ENCODE results near the gene CLSTN1. TPM values are rescaled to one million over a fixed set of nuclear protein-coding genes. Genes with fewer than 3 reads are reported as not detected.

CLSTN1 gene
- total and polyA plus RNA-seq, 2 donors (not counting 1 experiment from before 2014, with no cell fraction given): 34.9 to 81.4 TPM

- intact Hi-C loops (cut with micrococcal nuclease): no loop called here
- H3K4me1 Mint-ChIP-seq: peaks cover 56% of the 10 kb centered on the region
- Histone ChIP-seq H3K79me2 (ENCODE audit: control insufficient read depth, insufficient read depth, low read length) (peaks cover 99% of the 10 kb centered on the region), H3K4me1 (ENCODE audit: control insufficient read depth in 2 of 2, insufficient read depth in 2 of 2, low read length in 2 of 2) (peaks cover 38 to 50% of the 10 kb centered on the region in 2 donors), H3K27me3 (replicated peaks in 1 of 4; ENCODE audit: control extremely low read depth in 1 of 4, control insufficient read depth in 3 of 4, insufficient read depth in 4 of 4, low read length in 3 of 4) (no peaks in the 10 kb centered on the region), H4K20me1 (ENCODE audit: control insufficient read depth, insufficient read depth, low read length, poor library complexity, severe bottlenecking) (peaks cover 94% of the 10 kb centered on the region), H3K4me2 (replicated peaks; ENCODE audit: low read depth, low read length, poor library complexity, severe bottlenecking) (peak overlapping the region; percentile 59), H3K9ac (ENCODE audit: low read length) (no peak overlapping the region), H3K4me3 (ENCODE audit: control extremely low read depth in 1 of 5, extremely low read depth in 1 of 5, insufficient read depth in 1 of 5, low read depth in 2 of 5, low read length in 4 of 5) (no peak overlapping the region), H3K36me3 (replicated peaks in 1 of 2; ENCODE audit: control extremely low read depth in 1 of 2, control insufficient read depth in 1 of 2, extremely low read depth in 1 of 2, insufficient read depth in 2 of 2, low read length in 1 of 2) (peaks cover 10 to 39% of the 10 kb centered on the region in 2 experiments), H3K27ac (ENCODE audit: low read length in 2 of 2) (peak overlapping the region in 1 of 2 donors; percentile 7), H2AFZ (ENCODE audit: insufficient read depth, low read depth, low read length, poor library complexity, severe bottlenecking) (no peak overlapping the region), H3K9me3 (ENCODE audit: control extremely low read depth in 1 of 3, control insufficient read depth in 2 of 3, insufficient read depth in 1 of 3, low read length in 2 of 3) (peaks cover 0 to 16% (median 2%) of the 10 kb centered on the region in 3 donors)
- TF ChIP-seq, protein P1, sequence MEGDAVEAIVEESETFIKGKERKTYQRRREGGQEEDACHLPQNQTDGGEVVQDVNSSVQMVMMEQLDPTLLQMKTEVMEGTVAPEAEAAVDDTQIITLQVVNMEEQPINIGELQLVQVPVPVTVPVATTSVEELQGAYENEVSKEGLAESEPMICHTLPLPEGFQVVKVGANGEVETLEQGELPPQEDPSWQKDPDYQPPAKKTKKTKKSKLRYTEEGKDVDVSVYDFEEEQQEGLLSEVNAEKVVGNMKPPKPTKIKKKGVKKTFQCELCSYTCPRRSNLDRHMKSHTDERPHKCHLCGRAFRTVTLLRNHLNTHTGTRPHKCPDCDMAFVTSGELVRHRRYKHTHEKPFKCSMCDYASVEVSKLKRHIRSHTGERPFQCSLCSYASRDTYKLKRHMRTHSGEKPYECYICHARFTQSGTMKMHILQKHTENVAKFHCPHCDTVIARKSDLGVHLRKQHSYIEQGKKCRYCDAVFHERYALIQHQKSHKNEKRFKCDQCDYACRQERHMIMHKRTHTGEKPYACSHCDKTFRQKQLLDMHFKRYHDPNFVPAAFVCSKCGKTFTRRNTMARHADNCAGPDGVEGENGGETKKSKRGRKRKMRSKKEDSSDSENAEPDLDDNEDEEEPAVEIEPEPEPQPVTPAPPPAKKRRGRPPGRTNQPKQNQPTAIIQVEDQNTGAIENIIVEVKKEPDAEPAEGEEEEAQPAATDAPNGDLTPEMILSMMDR (IDR thresholded peaks at IDR 0.05): no peak
- TF ChIP-seq EZH2 (IDR thresholded peaks at IDR 0.05; ENCODE audit: borderline replicate concordance, insufficient read depth, low read depth, low read length, poor library complexity, severe bottlenecking): no peak
- DNase-seq (no peak), ATAC-seq (ENCODE audit: low read depth) (no peak)
- CTCF ChIA-PET: interaction anchor here (1.9 to 6.3 kb wide), 4 partner anchors 10 to 90 kb away, joined by 6 to 42 read pairs (median 26); no protein-coding TSS in a partner anchor
- no CpG with 5 or more reads among the region's 8 CpGs for WGBS (ENCODE audit: insufficient coverage)
- H3K27ac Mint-ChIP-seq: peak overlapping the region; percentile 27
- H3K4me3 Mint-ChIP-seq: no peak overlapping the region
- POLR2A ChIA-PET: interaction anchor here (0.6 to 0.7 kb wide), 2 partner anchors 10 to 50 kb away, joined by 4 to 11 read pairs; no protein-coding TSS in a partner anchor
- peaks cover 5% of the 10 kb centered on the region for H3K9me3 Mint-ChIP-seq (ENCODE audit: insufficient read depth)
- H3K27me3 Mint-ChIP-seq: no peaks in the 10 kb centered on the region
These were observed 118.2 kb downstream of the CLSTN1 start for GRCh38 chr1:9705337-9706093.

GRCh38 chr1:9703681-9704080 lies 120.1 kb downstream of the CLSTN1 start:
- ChIA-PET CTCF (interaction anchor here (1.0 to 6.3 kb wide), 7 partner anchors 10 to 88 kb away, joined by 4 to 42 read pairs (median 8); no protein-coding TSS in a partner anchor), POLR2A (interaction anchor here (1.1 to 2.0 kb wide), 3 partner anchors 13 to 73 kb away, joined by 3 to 10 read pairs (median 4); no protein-coding TSS in a partner anchor)
- Mint-ChIP-seq H3K9me3 (ENCODE audit: insufficient read depth) (peaks cover 5% of the 10 kb centered on the region), H3K4me3 (peak overlapping the region; percentile 33), H3K4me1 (peaks cover 59% of the 10 kb centered on the region), H3K27me3 (no peaks in the 10 kb centered on the region), H3K27ac (peak overlapping the region; percentile 62)
- Histone ChIP-seq H3K4me3 (ENCODE audit: control extremely low read depth in 1 of 5, extremely low read depth in 1 of 5, insufficient read depth in 1 of 5, low read depth in 2 of 5, low read length in 4 of 5) (peak overlapping the region in 1 of 5 experiments; percentile 6), H3K79me2 (ENCODE audit: control insufficient read depth, insufficient read depth, low read length) (peaks cover 99% of the 10 kb centered on the region), H3K27me3 (replicated peaks in 1 of 4; ENCODE audit: control extremely low read depth in 1 of 4, control insufficient read depth in 3 of 4, insufficient read depth in 4 of 4, low read length in 3 of 4) (no peaks in the 10 kb centered on the region), H3K9ac (ENCODE audit: low read length) (no peak overlapping the region), H3K36me3 (replicated peaks in 1 of 2; ENCODE audit: control extremely low read depth in 1 of 2, control insufficient read depth in 1 of 2, extremely low read depth in 1 of 2, insufficient read depth in 2 of 2, low read length in 1 of 2) (peaks cover 10 to 50% of the 10 kb centered on the region in 2 experiments), H3K9me3 (ENCODE audit: control extremely low read depth in 1 of 3, control insufficient read depth in 2 of 3, insufficient read depth in 1 of 3, low read length in 2 of 3) (peaks cover 0 to 16% (median 2%) of the 10 kb centered on the region in 3 donors), H3K4me2 (replicated peaks; ENCODE audit: low read depth, low read length, poor library complexity, severe bottlenecking) (peak overlapping the region; percentile 59), H2AFZ (ENCODE audit: insufficient read depth, low read depth, low read length, poor library complexity, severe bottlenecking) (no peak overlapping the region), H3K27ac (ENCODE audit: low read length in 2 of 2) (peak overlapping the region in 1 of 2 donors; percentile 65), H4K20me1 (ENCODE audit: control insufficient read depth, insufficient read depth, low read length, poor library complexity, severe bottlenecking) (peaks cover 91% of the 10 kb centered on the region), H3K4me1 (ENCODE audit: control insufficient read depth in 2 of 2, insufficient read depth in 2 of 2, low read length in 2 of 2) (peaks cover 38 to 50% of the 10 kb centered on the region in 2 donors)
- DNase-seq (no peak), ATAC-seq (ENCODE audit: low read depth) (no peak)
- TF ChIP-seq, protein P1 (IDR thresholded peaks at IDR 0.05): no peak
- no peak for TF ChIP-seq EZH2 (IDR thresholded peaks at IDR 0.05; ENCODE audit: borderline replicate concordance, insufficient read depth, low read depth, low read length, poor library complexity, severe bottlenecking)
- intact Hi-C loops (cut with micrococcal nuclease): loop anchor here (5.0 kb wide), 1 partner anchor 76 kb away; no protein-coding TSS in a partner anchor
- WGBS (ENCODE audit: insufficient coverage): 95% methylated on average over 3 of the region's 3 CpGs

Data from B cell (primary cell).